IPS DF 6.9 (cell line): ENCODE measurements around the gene TTYH1.

Experiments
- DNase-seq: peaks from one replicate; pipeline ENCODE4 v3.0.0-alpha.2; 2013; ENCODE audit warnings: low read depth, low spot score
- H3K27ac ChIP-seq: one replicate; pipeline ENCODE4 v1.5.1; 2013; ENCODE audit warnings: low read length, control low read depth
- H3K27me3 ChIP-seq: 2 replicates; pipeline ENCODE4 v1.6.1; 2013; ENCODE audit warnings: mild to moderate bottlenecking, low read length; ENCODE audit not compliant: control insufficient read depth, insufficient read depth
- H3K36me3 ChIP-seq: 2 replicates; pipeline ENCODE4 v1.6.1; 2013; ENCODE audit warnings: low read length; ENCODE audit not compliant: control insufficient read depth, insufficient read depth
- H3K4me1 ChIP-seq: 2 replicates; pipeline ENCODE4 v1.6.1; 2013; ENCODE audit warnings: low read length; ENCODE audit not compliant: control insufficient read depth, insufficient read depth
- H3K4me3 ChIP-seq: 2 replicates; pipeline ENCODE4 v1.5.1; 2013; ENCODE audit warnings: mild to moderate bottlenecking, low read length
- H3K9me3 ChIP-seq: 2 replicates; pipeline ENCODE4 v1.6.1; 2013; ENCODE audit warnings: low read length, inconsistent platforms; ENCODE audit not compliant: control insufficient read depth, insufficient read depth
- WGBS: extraction: QIAGEN DNeasy Blood & Tissue Kit; methylation state at CpG from one replicate; pipeline ENCODE4 v1.1.7; 2013; ENCODE audit warnings: mixed read lengths, missing lambda C conversion rate; ENCODE audit not compliant: insufficient read length, insufficient coverage; 5-methylcytosine and 5-hydroxymethylcytosine counted together

Gene TTYH1

GRCh38 chr19:54453921-54454780 is 38.9 kb downstream of the TTYH1 start:
- H3K9me3 ChIP-seq, result no peaks in the 10 kb centered on the region
- WGBS, result no CpG with 5 or more reads among the region's 31 CpGs
- peaks cover 73% of the 10 kb centered on the region for H3K36me3 ChIP-seq
- no peaks in the 10 kb centered on the region for H3K27me3 ChIP-seq
- H3K4me1 ChIP-seq, result no peaks in the 10 kb centered on the region
- DNase-seq, result no peak
- H3K4me3 ChIP-seq, result no peak overlapping the region
- no peak overlapping the region for H3K27ac ChIP-seq

GRCh38 chr19:54454781-54455675 is 39.8 kb downstream of the TTYH1 start:
- H3K36me3 ChIP-seq, result peaks cover 74% of the 10 kb centered on the region
- H3K27ac ChIP-seq, result no peak overlapping the region
- no peaks in the 10 kb centered on the region for H3K27me3 ChIP-seq
- DNase-seq, result no peak
- no peaks in the 10 kb centered on the region for H3K4me1 ChIP-seq
- no peak overlapping the region for H3K4me3 ChIP-seq
- WGBS, result no CpG with 5 or more reads among the region's 33 CpGs
- H3K9me3 ChIP-seq, result no peaks in the 10 kb centered on the region

- H3K27ac ChIP-seq, result no peak overlapping the region
- no CpG with 5 or more reads among the region's 40 CpGs for WGBS
- no peak for DNase-seq
- H3K27me3 ChIP-seq, result no peaks in the 10 kb centered on the region
- no peaks in the 10 kb centered on the region for H3K4me1 ChIP-seq
- H3K36me3 ChIP-seq, result peaks cover 80% of the 10 kb centered on the region
- no peaks in the 10 kb centered on the region for H3K9me3 ChIP-seq
- H3K4me3 ChIP-seq, result no peak overlapping the region
Observed at GRCh38 chr19:54455786-54456422, 40.6 kb downstream of the TTYH1 start.

GRCh38 chr19:54456423-54457373 is 41.4 kb downstream of the TTYH1 start:
- Histone ChIP-seq H3K9me3 (no peaks in the 10 kb centered on the region), H3K27ac (no peak overlapping the region), H3K27me3 (no peaks in the 10 kb centered on the region), H3K4me3 (no peak overlapping the region), H3K36me3 (peaks cover 81% of the 10 kb centered on the region), H3K4me1 (no peaks in the 10 kb centered on the region)
- WGBS, result no CpG with 5 or more reads among the region's 51 CpGs
- no peak for DNase-seq

GRCh38 chr19:54457773-54458647 is 42.7 kb downstream of the TTYH1 start:
- no CpG with 5 or more reads among the region's 42 CpGs for WGBS
- Histone ChIP-seq H3K4me3 (no peak overlapping the region), H3K27ac (no peak overlapping the region), H3K9me3 (no peaks in the 10 kb centered on the region), H3K4me1 (no peaks in the 10 kb centered on the region), H3K27me3 (no peaks in the 10 kb centered on the region), H3K36me3 (peaks cover 69% of the 10 kb centered on the region)
- DNase-seq, result no peak

- no peak overlapping the region for H3K27ac ChIP-seq
- no peaks in the 10 kb centered on the region for H3K4me1 ChIP-seq
- H3K36me3 ChIP-seq, result peaks cover 62% of the 10 kb centered on the region
- H3K27me3 ChIP-seq, result no peaks in the 10 kb centered on the region
- DNase-seq, result no peak
- WGBS, result no CpG with 5 or more reads among the region's 11 CpGs
- no peaks in the 10 kb centered on the region for H3K9me3 ChIP-seq
- H3K4me3 ChIP-seq, result no peak overlapping the region
Observed at GRCh38 chr19:54458648-54459281, 43.5 kb downstream of the TTYH1 start.

GRCh38 chr19:54459282-54460229 is 44.3 kb downstream of the TTYH1 start:
- no CpG with 5 or more reads among the region's 16 CpGs for WGBS
- no peak for DNase-seq
- no peaks in the 10 kb centered on the region for H3K9me3 ChIP-seq

GRCh38 chr19:54460230-54461005 is 45.2 kb downstream of the TTYH1 start:
- DNase-seq, result no peak
- Histone ChIP-seq H3K27me3 (no peaks in the 10 kb centered on the region), H3K27ac (no peak overlapping the region), H3K4me1 (no peaks in the 10 kb centered on the region; the same call in 1 of the 2 replicates), H3K4me3 (no peak overlapping the region), H3K9me3 (no peaks in the 10 kb centered on the region), H3K36me3 (peaks cover 47% of the 10 kb centered on the region)
- WGBS, result no CpG with 5 or more reads among the region's 39 CpGs

More at GRCh38 chr19:54459282-54460229, 44.3 kb downstream of the TTYH1 start:
- Histone ChIP-seq H3K4me3 (no peak overlapping the region), H3K27ac (no peak overlapping the region), H3K36me3 (peaks cover 55% of the 10 kb centered on the region), H3K27me3 (no peaks in the 10 kb centered on the region), H3K4me1 (no peaks in the 10 kb centered on the region)
